HCT116 (cell line): Measurements from ENCODE around the gene FCHSD2.

Experiments used
- CTCF ChIP-seq, 3 experiments: fragments of 200-600 bp in 1 of 3; sonication (generic) in 1 of 3; IDR thresholded peaks in 2 of 3; conservative IDR thresholded peaks in 1 of 3; 2 replicates each; pipeline ENCODE4 v1.5.1; 2012 to 2017; ENCODE audit warnings: low read depth in 2 of 3, low read length in 2 of 3, antibody characterized with exemption in 1 of 3, borderline replicate concordance in 1 of 3, control low read depth in 1 of 3, mild to moderate bottlenecking in 1 of 3, mixed read lengths in 1 of 3, mixed run types in 1 of 3, moderate library complexity in 1 of 3; ENCODE audit not compliant: insufficient read depth in 1 of 3
- EZH2phosphoT487 ChIP-seq: fragments of 200-600 bp; IDR thresholded peaks from 2 replicates; pipeline ENCODE4 v1.6.1; 2018; ENCODE audit warnings: antibody characterized with exemption, borderline replicate concordance
- FOSL1 ChIP-seq: IDR thresholded peaks from 2 replicates; pipeline ENCODE4 v1.6.1; 2012; ENCODE audit warnings: low read depth
- POLR2A ChIP-seq: IDR thresholded peaks from 2 replicates; pipeline ENCODE4 v1.7.0; 2011; ENCODE audit warnings: borderline replicate concordance; ENCODE audit not compliant: insufficient read depth, insufficient read length; ENCODE audit errors: extremely low read depth
- POLR2AphosphoS5 ChIP-seq: IDR thresholded peaks from 2 replicates; pipeline ENCODE4 v1.6.1; 2011; ENCODE audit warnings: mild to moderate bottlenecking, low read depth, low read length, moderate library complexity
- RAD21 ChIP-seq: IDR thresholded peaks from 2 replicates; pipeline ENCODE4 v1.6.1; 2012; ENCODE audit warnings: low read depth, mild to moderate bottlenecking
- REST ChIP-seq: IDR thresholded peaks from 2 replicates; pipeline ENCODE4 v1.6.1; 2012; ENCODE audit warnings: low read depth
- TCF7L2 ChIP-seq: IDR thresholded peaks from 2 replicates; pipeline ENCODE4 v1.7.0; 2011; ENCODE audit warnings: borderline replicate concordance, inconsistent platforms; ENCODE audit not compliant: insufficient read depth, insufficient read length; ENCODE audit errors: extremely low read depth
- YY1 ChIP-seq: IDR thresholded peaks from 2 replicates; pipeline ENCODE4 v1.6.1; 2011; ENCODE audit warnings: low read length, low read depth, moderate library complexity, mild to moderate bottlenecking; ENCODE audit not compliant: insufficient replicate concordance; ENCODE audit errors: extremely low read depth
- ZNF274 ChIP-seq: fragments of 200-500 bp; sonication (Bioruptor generic); IDR thresholded peaks from 2 replicates; pipeline ENCODE4 v1.6.1; 2014; ENCODE audit warnings: mild to moderate bottlenecking, low read depth, low read length, inconsistent platforms

- no peak for TF ChIP-seq CTCF (IDR thresholded peaks at IDR 0.05 in 2 of 3, conservative IDR thresholded peaks at IDR 0.05 in 1 of 3; ENCODE audit: borderline replicate concordance in 1 of 3, insufficient read depth in 1 of 3, low read depth in 2 of 3, low read length in 2 of 3)
- TF ChIP-seq EZH2phosphoT487: no peak
- TF ChIP-seq POLR2A: no peak
- TF ChIP-seq POLR2AphosphoS5: no peak
- TF ChIP-seq RAD21: no peak
- no peak for TF ChIP-seq FOSL1
- TF ChIP-seq YY1: no peak
- TF ChIP-seq TCF7L2: no peak
- no peak for TF ChIP-seq ZNF274
- no peak for TF ChIP-seq REST
Measured at GRCh38 chr11:72792437-72793021, 349.6 kb downstream of the FCHSD2 start.
